ENCODE results near the gene FOLR2.

Gene FOLR2

DNA sequence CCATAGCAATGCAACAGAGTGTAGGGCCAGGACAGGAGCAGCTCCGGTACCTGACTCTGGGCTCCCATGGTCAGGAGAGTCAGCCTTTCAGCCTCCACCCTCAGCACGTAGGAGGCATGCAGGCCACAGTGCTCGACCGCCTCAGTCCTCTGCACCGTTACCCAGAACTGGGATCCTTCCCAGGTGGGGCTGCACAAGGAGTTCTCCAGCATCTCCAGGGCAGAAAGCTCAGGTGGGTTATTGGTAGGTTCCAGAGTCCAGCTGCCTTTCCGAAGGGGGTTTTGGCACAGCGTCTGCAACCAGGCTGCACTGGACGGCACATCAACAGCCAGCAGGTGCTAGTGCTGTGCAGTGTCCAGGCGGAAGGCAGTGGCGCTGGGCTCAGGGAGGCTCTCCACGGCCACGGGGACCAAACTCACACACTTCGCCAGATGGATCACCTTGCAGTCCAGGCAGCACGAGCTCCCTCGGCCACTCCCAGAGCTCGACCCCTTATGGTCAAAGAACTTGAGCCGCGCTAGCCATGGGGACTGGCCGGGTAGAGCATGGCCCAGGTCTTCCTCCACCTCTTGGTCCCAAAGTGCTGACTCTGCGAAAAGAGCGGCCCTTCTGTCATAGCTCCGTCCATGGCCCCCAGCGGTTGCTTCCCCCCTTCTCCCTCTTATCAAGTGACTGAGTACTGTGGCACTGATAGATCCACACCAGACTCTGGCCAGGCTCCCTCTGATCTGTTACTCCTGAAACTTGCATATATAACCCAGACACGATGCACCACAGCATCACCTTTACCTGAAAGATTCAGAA lies 34.3 kb downstream of the FOLR2 start:
- no peaks in the 10 kb centered on the region for H3K36me3 ChIP-seq
- peaks cover 0 to 63% of the 10 kb centered on the region in 2 donors for H3K27me3 ChIP-seq
- no peaks in the 10 kb centered on the region for H3K4me1 ChIP-seq
- TF ChIP-seq, protein P1, sequence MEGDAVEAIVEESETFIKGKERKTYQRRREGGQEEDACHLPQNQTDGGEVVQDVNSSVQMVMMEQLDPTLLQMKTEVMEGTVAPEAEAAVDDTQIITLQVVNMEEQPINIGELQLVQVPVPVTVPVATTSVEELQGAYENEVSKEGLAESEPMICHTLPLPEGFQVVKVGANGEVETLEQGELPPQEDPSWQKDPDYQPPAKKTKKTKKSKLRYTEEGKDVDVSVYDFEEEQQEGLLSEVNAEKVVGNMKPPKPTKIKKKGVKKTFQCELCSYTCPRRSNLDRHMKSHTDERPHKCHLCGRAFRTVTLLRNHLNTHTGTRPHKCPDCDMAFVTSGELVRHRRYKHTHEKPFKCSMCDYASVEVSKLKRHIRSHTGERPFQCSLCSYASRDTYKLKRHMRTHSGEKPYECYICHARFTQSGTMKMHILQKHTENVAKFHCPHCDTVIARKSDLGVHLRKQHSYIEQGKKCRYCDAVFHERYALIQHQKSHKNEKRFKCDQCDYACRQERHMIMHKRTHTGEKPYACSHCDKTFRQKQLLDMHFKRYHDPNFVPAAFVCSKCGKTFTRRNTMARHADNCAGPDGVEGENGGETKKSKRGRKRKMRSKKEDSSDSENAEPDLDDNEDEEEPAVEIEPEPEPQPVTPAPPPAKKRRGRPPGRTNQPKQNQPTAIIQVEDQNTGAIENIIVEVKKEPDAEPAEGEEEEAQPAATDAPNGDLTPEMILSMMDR (IDR thresholded peaks at IDR 0.05), result no peak
- H3K9me3 ChIP-seq, result no peaks in the 10 kb centered on the region
- intact Hi-C loops (cut with DNase I; ENCODE audit: low total_unique reads), result no loop called here
- no peak overlapping the region for H3K4me3 ChIP-seq
- no peak overlapping the region for H3K27ac ChIP-seq
- DNase-seq, result no peak

DNA sequence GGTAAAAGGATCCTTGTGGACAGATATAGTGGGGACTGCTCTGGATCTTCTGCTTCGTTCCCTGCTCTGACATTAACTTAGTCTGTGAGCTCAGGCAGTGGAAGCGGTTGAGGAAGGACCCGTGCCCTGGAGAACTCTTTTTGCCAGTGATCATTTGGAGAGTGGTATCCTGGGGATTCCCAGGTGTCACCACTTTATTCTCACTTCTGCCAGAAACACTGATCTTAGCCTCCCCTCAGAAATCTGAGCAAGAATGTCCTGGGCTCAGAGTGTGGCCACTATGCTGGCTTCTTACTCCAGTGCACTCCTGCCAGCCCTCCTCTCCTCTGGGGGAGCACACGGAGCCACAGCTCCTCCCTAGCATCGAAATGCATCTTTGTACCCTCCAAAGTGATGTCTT lies 35.0 kb downstream of the FOLR2 start:
- no peak for DNase-seq
- intact Hi-C loops (cut with DNase I; ENCODE audit: low total_unique reads), result no loop called here
- H3K4me1 ChIP-seq, result no peaks in the 10 kb centered on the region
- TF ChIP-seq, protein P1 (IDR thresholded peaks at IDR 0.05), result no peak
- H3K36me3 ChIP-seq, result no peaks in the 10 kb centered on the region
- no peak overlapping the region for H3K4me3 ChIP-seq
- no peak overlapping the region for H3K27ac ChIP-seq
- peaks cover 0 to 60% of the 10 kb centered on the region in 2 donors for H3K27me3 ChIP-seq
- no peaks in the 10 kb centered on the region for H3K9me3 ChIP-seq

DNA sequence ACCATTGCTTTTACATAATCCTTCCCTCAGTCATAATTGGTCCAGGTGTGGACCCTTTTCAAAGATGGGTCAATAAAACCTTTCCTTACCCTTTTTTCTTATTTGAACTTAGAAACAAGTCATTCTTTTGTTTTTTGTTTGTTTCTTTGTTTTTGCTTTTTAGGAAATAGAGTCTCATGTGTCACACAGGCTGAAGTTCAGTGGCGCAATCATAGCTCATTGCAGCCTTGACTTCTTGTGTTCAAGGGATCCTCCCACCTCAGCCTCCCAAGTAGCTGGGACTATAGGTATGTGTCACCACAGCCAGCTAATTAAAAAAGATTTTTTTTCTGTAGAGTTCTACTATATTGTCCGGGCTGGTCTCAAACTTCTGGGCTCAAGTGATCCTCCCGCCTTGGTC lies 36.8 kb downstream of the FOLR2 start:
- intact Hi-C loops (cut with DNase I; ENCODE audit: low total_unique reads), result no loop called here
- no peak overlapping the region for H3K27ac ChIP-seq
- H3K4me3 ChIP-seq, result no peak overlapping the region
- TF ChIP-seq, protein P1 (IDR thresholded peaks at IDR 0.05), result no peak
- H3K9me3 ChIP-seq, result no peaks in the 10 kb centered on the region
- H3K4me1 ChIP-seq, result no peaks in the 10 kb centered on the region
- DNase-seq, result no peak
- no peaks in the 10 kb centered on the region for H3K36me3 ChIP-seq
- H3K27me3 ChIP-seq, result peaks cover 0 to 47% of the 10 kb centered on the region in 2 donors

DNA sequence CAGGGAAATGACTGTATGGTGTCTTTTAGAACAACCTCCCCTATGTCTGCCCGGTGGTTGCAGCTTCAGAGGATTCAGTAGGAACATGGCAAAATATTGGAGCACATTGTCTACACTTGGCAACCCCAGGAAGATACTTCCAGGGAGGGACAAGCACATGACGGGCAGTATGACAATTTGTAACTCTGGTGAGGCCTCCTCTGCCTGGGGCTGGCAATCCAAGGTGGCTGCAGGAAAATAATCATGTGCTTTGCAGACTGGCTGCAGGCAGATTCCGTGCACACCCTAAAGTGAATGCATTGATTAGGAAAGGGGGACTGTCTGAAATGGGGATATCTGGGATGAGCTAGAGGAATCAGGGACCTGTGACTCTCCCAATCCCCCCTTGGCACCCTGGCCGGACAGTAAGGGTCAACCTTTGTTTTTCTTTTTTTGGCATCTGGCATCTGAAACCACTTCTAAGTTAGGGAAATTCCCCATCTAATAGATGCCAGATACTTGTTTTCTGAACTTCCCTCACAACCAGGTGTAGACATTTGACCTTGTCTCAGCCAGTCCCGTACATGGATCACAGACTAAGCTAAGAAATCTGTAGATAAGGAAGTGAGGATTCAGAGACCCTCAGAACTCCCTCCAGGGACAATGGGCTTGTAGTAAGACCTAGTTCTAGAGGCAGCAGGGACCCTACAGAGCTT lies 37.9 kb downstream of the FOLR2 start:
- Histone ChIP-seq H3K9me3 (no peaks in the 10 kb centered on the region), H3K4me3 (no peak overlapping the region), H3K27ac (no peak overlapping the region), H3K4me1 (no peaks in the 10 kb centered on the region), H3K27me3 (peaks cover 0 to 42% of the 10 kb centered on the region in 2 donors), H3K36me3 (no peaks in the 10 kb centered on the region)
- TF ChIP-seq, protein P1 (IDR thresholded peaks at IDR 0.05), result no peak
- DNase-seq, result no peak
- intact Hi-C loops (cut with DNase I; ENCODE audit: low total_unique reads), result no loop called here

DNA sequence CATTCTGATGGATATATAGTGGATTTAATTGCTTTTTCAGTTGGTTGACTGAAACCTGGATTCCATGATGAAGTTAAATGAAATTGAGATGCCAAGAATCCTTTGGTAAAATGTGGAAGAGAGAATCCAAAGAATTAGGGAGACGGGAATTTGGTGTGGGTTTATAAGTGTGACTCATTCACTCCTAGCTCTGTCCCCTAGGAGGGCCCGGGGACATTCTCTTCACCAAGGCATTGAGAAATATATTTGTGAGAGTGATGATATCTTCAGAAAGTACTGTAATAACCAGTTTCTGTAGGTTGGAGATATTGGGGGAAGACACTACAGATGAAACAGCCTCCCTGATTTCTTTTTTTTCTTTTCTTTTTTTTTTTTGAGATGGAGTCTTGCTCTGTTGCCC lies 41.0 kb downstream of the FOLR2 start:
- intact Hi-C loops (cut with DNase I; ENCODE audit: low total_unique reads), result no loop called here
- Histone ChIP-seq H3K27ac (no peak overlapping the region), H3K27me3 (peaks cover 0 to 29% of the 10 kb centered on the region in 2 donors), H3K36me3 (no peaks in the 10 kb centered on the region), H3K4me3 (no peak overlapping the region), H3K9me3 (no peaks in the 10 kb centered on the region), H3K4me1 (no peaks in the 10 kb centered on the region)
- DNase-seq, result no peak
- TF ChIP-seq, protein P1 (IDR thresholded peaks at IDR 0.05), result no peak
